Inferior parietal cortex (tissue), 1 donor: Measurements from ENCODE around the gene IDH3G.

Source experiments
- DNase-seq: peaks from one replicate; pipeline ENCODE4 v3.0.0-alpha.2; 2016; ENCODE audit errors: extremely low spot score

The IDH3G gene

GRCh38 chrX:153773741-153774575, 20.2 kb downstream of the IDH3G start:
- no peak for DNase-seq

GRCh38 chrX:153773218-153773611, 21.0 kb downstream of the IDH3G start:
- DNase-seq: no peak

DNA sequence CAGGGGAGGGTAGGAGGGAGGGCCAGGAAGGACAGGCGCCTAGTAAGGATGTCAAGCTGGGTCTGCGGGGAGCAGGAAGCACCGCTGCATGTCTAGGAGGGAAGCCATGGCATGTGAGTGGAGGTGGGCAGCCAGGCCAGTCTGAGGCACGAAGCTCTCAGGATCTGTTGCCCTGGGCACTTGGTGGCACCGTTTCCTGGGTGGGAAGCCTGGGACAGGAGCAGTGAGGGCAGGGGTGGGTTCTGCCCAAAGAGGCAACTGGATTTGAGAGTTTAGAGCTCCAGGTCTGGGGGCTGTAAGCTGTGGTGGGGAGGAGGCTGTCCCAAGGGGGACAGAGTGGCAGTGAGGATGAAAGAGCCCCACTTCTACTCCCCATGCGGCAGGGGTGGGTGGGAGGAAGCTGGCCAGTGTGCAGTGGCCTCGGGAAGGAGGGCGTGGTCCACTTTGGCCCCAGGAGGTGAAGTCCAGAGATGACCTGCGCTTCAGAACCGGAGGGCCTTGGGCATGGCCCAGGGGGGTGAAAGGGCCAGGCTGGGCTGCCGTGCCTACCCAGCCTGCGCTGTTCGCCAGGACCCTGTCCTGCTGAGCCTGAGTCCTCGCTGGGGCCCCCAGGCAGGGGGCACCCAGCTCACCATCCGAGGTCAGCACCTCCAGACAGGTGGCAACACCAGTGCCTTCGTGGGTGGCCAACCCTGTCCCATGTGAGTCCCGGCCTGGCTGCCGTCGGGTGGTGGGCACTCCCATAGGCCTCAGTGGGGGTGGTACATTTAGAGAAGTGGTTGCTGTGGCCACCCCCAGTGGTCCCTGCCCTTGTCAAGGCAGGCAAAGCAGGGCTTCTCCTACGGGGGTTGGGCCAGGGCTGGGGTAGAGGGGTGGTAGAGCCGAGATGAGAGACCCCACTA, 21.6 kb downstream of the IDH3G start:
- DNase-seq: no peak

DNA sequence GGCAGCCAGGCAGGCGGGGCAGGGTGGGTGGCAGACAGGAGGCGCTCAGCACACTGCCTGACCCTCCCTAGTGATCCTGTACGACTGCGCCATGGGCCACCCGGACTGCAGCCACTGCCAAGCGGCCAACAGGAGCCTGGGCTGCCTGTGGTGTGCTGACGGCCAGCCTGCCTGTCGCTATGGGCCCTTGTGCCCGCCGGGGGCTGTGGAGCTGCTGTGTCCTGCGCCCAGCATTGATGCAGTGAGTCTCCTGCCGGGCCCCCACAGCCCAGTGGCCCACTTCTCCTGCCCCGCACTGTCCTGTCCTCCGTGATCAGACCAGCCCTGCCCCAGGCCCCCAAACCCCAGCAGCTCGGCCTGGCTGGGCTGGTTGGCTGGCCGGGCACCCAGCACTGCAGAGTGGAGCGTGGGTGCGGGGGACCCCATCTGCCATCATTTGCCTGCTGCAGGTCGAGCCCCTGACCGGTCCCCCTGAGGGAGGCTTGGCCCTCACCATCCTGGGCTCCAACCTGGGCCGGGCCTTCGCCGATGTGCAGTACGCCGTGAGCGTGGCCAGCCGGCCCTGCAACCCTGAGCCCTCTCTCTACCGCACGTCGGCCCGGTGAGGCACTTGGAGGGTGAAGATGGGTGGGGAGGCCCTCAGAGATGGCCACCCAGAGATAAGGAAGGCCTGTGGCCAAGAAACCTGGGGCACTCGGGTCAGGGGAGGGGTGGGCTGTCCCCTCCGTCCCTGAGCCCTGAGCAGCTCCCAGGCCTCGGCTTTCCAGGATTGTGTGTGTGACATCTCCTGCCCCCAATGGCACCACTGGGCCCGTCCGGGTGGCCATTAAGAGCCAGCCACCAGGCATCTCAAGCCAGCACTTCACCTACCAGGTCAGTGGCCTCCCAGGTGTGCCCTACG, 22.5 kb downstream of the IDH3G start:
- DNase-seq: no peak

DNA sequence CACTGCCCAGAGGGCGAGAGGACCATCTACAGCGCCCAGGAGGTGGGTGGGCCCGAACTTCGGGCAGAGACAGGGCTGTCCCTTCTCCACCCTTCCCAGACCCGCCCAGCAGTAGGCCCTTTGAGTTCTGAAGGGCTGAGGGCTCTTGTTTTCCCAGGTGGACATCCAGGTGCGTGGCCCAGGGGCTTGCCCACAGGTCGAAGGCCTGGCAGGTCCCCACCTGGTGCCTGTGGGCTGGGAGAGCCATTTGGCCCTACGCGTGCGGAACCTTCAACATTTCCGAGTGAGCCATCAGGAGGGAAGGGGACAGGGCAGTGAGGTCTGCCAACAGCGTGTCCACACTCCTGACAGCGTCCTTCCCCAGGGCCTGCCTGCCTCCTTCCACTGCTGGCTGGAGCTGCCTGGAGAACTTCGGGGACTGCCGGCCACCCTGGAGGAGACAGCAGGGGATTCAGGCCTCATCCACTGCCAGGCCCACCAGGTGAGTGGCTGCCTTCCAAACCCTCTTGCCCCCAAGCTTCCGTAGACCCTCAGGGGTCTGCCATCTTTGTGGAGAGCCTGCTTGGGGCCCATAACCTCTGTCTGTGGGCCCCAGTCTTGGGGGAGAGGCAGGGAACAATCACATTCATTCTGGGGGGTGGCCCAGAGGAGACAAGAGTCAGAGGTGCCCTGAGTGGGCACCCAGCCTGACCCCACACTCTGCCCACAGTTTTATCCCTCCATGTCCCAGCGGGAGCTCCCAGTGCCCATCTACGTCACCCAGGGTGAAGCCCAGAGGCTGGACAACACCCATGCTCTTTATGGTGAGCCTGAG, 23.4 kb downstream of the IDH3G start:
- no peak for DNase-seq

GRCh38 chrX:153769865-153770600, 24.1 kb downstream of the IDH3G start:
- no peak for DNase-seq

DNA sequence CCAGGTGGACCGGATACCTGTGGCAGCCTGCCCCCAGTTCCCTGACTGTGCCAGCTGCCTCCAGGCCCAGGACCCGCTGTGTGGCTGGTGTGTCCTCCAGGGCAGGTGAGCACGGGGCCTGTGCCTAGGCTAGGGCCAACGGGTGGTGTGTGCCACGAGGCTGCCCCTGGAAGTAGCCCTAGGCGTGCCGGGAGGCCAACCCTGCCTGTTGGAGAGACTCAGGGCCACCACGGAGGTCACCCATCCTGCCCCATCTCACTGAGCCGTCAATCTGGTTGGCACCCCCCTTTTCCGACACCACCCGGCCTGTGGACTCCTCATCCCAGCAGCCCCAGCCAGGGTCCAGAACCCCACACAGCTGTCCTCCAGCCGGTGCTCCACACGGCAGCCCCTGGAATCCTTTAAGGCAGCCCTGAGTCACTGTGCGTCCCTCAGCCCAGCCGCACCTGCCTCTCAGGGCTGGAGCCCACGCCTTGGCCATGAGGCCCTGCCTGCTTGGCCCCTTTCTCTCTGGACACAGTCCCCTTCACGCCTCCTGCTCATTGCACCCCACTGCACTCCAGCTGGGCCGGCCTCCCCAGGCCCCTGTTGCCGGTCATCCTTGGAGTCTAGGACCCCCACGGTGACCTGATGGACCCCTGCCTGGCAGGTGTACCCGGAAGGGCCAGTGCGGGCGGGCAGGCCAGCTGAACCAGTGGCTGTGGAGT, 24.9 kb downstream of the IDH3G start:
- DNase-seq: no peak

DNA sequence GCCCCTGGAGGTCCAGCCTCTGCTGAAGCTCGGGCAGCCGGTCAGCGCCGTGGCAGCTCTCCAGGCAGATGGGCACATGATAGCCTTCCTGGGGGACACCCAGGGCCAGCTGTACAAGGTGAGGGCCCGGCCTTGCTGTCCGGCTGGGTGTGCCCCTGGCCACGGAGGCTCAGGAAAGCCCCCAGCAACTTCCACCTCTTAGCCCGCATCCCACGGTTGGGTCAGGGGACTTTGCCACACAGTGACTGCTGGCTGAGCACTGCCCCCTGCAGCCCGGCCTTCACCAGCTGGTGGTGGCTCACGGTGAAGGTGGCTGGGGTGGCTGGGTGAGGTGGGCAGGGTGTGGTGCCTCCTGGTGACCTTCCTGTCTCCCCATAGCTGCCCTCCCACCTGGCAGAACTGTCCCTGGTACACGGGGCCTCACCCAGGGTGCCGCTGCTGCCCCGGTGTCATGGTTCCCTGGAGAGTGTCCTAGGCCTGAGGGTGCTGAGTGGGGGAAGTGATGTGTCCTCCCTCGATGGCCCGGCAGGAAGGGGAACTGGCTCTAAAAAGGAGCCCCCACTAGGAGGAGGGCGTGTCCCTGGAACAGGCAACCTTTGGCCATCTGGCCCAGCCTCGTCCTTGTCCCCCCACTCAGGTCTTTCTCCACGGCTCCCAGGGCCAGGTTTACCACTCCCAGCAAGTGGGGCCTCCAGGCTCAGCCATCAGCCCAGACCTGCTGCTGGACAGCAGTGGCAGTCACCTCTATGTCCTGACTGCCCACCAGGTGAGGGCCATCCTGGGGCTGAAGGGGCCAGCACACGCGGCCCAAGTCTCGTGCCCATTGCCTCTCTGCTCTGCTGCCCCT, 25.6 kb downstream of the IDH3G start:
- DNase-seq: no peak

GRCh38 chrX:153767674-153768055, 26.5 kb downstream of the IDH3G start:
- no peak for DNase-seq

GRCh38 chrX:153766871-153767673, 27.1 kb downstream of the IDH3G start:
- DNase-seq: no peak

DNA sequence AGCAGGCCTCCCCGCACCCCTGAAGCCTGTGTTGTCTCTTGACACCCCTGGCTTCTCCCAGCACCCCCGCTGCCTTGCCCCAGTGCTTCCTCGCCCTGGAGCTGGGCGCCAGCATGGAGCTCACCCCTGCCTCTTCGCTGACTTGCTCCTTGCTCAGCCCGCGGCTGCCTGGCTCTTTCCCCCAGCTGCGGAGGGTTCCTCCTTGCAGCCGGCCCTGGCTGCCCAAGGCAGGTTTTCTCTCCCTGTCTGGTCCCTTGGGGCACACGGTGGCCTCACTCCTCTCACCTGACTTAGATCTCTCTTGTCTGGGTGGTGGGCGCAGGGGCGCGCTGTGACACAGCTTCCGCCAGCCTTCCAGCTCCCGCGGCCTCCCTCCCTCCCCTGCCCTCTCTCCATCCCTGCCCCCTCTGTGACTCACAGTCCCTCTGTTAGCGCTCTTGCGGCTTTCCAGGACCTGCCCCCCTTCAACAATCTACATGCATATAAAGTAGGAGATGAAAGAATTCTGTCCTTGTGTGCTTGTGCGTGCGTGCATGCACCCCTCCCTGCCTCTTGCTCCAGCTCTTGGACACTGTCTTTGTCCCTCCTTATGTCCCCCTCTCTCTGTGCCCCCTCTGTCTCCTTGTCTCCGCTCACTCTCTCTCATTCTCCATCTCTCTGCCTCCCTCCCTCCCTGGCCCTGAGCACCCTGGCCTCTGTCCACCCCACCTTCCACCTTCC, 27.9 kb downstream of the IDH3G start:
- peak; percentile 15 for DNase-seq

- peak; percentile 71 for DNase-seq
These were observed 28.8 kb downstream of the IDH3G start for GRCh38 chrX:153765138-153766079.

DNA sequence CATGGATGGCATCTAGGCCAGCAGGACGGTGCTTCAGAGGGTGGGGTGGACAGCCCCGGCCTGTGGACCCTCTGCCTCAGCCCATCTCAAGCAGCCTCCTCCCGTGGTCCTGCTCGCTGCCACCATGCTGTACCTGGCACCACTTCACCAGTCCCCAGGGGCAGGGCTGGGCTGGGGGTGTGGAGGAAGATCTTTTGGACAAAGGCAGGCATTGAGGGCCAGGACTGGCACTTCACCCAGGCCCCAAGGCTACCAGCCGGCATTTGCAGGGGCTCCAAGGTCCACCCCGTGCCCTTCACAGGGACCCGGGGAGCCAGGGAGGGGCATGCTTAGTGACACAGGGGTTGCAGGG, 29.4 kb downstream of the IDH3G start:
- no peak for DNase-seq

GRCh38 chrX:153763989-153764755, 30.0 kb downstream of the IDH3G start, which contains the start of gene PLXNB3:
TSS of gene PLXNB3 (plus strand) at chrX:153764249. CDS start at chrX:153765536, 1,287 bp downstream.
- peak; percentile 73 for DNase-seq

DNA sequence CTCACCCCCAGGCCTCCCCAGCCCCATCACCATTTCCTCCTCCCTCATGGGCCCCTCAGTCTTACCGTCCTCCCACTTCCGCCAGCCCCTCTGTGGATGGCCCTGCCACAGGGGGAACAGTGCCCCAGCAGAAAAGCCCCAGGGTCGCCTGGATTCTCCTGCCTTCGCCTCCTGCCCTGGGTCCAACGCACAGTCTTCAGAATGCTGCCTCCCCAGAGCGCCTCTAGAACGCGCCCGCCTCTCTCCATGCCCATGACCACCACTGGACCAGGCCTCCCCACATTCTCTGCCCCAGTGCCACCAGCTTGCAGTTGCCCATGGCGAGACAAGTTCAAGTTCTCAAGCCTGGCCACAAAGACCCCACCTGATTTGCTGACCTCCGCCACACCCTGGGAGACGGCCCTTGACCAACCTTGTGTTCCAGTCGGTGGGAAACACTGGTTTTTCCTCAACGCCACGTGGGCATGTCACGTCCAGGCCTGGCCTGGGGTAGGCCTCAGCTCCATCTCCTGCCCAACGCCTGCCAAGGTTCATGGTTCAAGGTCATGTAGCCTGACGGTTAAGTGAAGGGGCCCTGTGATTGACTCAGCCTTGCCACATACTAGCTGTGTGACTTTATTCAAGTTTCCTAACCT, 30.8 kb downstream of the IDH3G start:
- no peak for DNase-seq
